B cell (primary cell): Measurements from ENCODE around the gene STAMBPL1.

Experiments
- EZH2 ChIP-seq: IDR thresholded peaks from 2 replicates; pipeline ENCODE4 v1.6.1; 2012; ENCODE audit warnings: borderline replicate concordance, low read depth, mild to moderate bottlenecking, moderate library complexity, low read length; ENCODE audit not compliant: insufficient read depth, poor library complexity, severe bottlenecking
- TF ChIP-seq, protein P1 (sequence below): fragments of 200-600 bp; IDR thresholded peaks from one replicate; pipeline ENCODE4 v1.8.0; 2022; ENCODE audit warnings: antibody characterized with exemption, mild to moderate bottlenecking

DNA sequence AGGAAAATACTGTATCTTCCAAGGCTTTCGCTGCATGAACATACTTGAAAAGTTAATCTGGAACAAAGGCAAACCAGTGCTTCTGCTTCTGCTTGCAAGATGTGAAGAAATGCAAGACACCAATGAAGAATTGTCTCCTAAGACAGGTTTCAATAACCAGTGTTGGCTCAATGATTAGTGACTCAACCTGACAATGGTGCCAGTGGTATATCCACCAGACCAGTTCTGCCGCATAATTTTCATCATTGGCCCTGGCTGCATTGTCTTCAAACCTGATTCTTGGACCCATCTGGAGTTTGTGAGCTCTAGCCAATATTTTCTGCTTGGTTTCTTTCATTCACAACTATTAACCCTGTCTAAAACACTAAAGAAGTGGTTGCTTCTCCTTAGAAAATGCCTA, 13.6 kb upstream of the STAMBPL1 start:
- TF ChIP-seq, protein P1, sequence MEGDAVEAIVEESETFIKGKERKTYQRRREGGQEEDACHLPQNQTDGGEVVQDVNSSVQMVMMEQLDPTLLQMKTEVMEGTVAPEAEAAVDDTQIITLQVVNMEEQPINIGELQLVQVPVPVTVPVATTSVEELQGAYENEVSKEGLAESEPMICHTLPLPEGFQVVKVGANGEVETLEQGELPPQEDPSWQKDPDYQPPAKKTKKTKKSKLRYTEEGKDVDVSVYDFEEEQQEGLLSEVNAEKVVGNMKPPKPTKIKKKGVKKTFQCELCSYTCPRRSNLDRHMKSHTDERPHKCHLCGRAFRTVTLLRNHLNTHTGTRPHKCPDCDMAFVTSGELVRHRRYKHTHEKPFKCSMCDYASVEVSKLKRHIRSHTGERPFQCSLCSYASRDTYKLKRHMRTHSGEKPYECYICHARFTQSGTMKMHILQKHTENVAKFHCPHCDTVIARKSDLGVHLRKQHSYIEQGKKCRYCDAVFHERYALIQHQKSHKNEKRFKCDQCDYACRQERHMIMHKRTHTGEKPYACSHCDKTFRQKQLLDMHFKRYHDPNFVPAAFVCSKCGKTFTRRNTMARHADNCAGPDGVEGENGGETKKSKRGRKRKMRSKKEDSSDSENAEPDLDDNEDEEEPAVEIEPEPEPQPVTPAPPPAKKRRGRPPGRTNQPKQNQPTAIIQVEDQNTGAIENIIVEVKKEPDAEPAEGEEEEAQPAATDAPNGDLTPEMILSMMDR = no peak
- no peak for TF ChIP-seq EZH2
